ENCODE data around the gene RMI1. TPM values are rescaled to one million over a fixed set of nuclear protein-coding genes. Genes with fewer than 3 reads are reported as not detected.
"Not testable (repeated sequence)": the region's sequence is repeated elsewhere in the genome, so short reads cannot be mapped to it uniquely, and the experiment has no call there.

RMI1 gene
- total RNA-seq, 1 experiment from 2014 or later = 8.8 TPM

- DNase-seq (ENCODE audit: low read depth) = no peak
Observed at GRCh38 chr9:84003246-84003645, 22.6 kb downstream of the RMI1 start.

DNA sequence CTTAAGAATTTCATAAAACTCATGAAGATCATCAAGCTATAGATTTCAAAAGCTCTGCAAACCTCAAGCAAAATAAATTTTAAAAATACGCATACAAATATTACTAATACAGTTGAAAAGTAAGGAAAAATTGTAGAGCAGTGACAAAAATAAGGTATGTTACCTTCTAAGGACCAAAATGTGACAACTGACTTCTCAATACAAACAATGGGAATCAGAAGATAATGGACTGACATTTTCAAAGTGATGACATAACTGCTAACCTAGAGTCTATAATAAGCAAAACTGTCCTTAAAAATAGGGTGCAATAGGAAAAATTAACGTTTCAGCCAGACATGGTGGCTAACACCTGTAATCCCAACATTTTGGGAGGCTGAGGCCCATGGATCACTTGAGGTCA, 27.1 kb downstream of the RMI1 start:
- DNase-seq (ENCODE audit: low read depth) = no peak

- no peak for DNase-seq (ENCODE audit: low read depth)
Observed at GRCh38 chr9:84024041-84024575, 43.5 kb downstream of the RMI1 start.

GRCh38 chr9:84027201-84027600, 46.6 kb downstream of the RMI1 start:
- peak; percentile 15 for DNase-seq (ENCODE audit: low read depth)

DNA sequence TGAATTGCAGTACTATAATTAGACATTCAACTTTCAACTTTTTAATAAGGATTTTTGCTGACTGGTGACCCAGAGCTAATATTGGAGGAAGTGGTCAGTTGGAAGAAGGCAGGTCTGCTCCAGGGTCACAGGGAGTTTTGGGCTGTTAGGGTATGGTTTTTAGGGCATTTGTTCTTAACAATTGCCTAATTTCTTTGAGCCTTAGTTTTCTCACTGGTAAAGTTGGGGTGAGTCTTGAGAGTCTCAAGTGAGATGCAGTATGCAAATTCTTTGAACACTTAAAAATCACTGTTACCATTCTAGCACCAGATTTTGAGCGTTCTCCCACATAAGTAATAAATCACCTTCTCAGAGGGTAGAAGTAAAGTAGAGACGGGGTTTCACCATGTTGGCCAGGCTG, 50.9 kb downstream of the RMI1 start:
- no peak for DNase-seq (ENCODE audit: low read depth)

DNA sequence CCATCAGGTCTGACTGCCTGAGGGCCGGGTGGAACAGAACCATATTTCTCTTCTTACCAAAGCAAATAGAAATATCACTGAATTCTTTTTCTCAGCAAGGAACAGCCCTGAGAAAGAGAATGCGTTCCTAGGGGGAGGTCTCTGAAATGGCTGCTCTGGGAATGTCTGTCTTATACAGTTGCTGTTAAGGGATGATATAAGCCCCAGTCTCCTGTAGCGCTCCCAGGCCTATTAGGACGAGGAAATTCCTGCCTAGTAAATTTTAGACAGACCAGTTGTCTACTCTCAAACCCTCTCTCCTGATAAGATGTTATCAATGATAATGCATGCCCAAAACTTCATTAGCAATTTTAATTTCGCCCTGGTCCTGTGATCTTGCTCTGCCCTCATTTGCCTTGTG, 61.3 kb downstream of the RMI1 start:
- DNase-seq (ENCODE audit: low read depth) = not testable (repeated sequence)

GRCh38 chr9:84045481-84046097, 65.0 kb downstream of the RMI1 start:
- DNase-seq (ENCODE audit: low read depth) = no peak

Other genes starting within 250 kb of the RMI1 start
- 5.0 and 10.7 TPM in 2 replicates for gene GKAP1, start 163.0 kb upstream of the RMI1 start, total RNA-seq (2014; rRNA removed; shearing (Covaris generic))
- gene KIF27, start 59.4 kb upstream of the RMI1 start, total RNA-seq (2014; rRNA removed; shearing (Covaris generic)) = 2.2 and 2.7 TPM in 2 replicates
- 597 and 602 TPM in 2 replicates for gene HNRNPK, start 590 bp upstream of the RMI1 start, total RNA-seq (2014; rRNA removed; shearing (Covaris generic))

Measured in Daoy (cell line).